ENCODE measurements around the gene SORCS2.

The SORCS2 gene

DNA sequence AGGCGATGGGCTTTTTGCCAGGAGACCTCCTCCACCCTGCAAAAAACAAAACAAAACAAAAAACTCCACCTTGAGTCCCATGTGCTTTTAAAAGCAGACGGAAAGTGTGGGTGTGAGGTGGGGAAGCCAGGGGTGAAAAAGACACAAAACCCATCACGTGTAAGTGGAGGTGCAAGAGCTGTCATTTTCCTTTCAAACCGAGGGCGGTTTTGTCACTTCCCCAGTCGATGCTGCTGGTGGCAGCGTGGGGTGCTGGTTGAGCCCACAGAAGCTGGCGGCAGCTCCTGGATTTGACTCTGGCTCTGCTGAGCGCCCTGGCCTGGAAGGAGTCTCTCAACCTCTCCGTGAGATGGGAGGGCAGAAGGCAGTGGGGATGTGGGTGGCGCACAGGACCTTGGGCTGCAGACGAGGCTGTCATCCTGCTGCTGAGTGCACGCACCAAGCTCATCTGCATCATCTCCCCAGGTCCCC, 132.3 kb downstream of the SORCS2 start:
- peak; percentile 23 for DNase-seq (ENCODE audit: low read depth)
- TF ChIP-seq POLR2A (IDR thresholded peaks at IDR 0.05; ENCODE audit: extremely low read depth, insufficient read length), result no peak
- TF ChIP-seq, protein P1, sequence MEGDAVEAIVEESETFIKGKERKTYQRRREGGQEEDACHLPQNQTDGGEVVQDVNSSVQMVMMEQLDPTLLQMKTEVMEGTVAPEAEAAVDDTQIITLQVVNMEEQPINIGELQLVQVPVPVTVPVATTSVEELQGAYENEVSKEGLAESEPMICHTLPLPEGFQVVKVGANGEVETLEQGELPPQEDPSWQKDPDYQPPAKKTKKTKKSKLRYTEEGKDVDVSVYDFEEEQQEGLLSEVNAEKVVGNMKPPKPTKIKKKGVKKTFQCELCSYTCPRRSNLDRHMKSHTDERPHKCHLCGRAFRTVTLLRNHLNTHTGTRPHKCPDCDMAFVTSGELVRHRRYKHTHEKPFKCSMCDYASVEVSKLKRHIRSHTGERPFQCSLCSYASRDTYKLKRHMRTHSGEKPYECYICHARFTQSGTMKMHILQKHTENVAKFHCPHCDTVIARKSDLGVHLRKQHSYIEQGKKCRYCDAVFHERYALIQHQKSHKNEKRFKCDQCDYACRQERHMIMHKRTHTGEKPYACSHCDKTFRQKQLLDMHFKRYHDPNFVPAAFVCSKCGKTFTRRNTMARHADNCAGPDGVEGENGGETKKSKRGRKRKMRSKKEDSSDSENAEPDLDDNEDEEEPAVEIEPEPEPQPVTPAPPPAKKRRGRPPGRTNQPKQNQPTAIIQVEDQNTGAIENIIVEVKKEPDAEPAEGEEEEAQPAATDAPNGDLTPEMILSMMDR (IDR thresholded peaks at IDR 0.05; ENCODE audit: low read depth, low read length), result no peak
- TF ChIP-seq, protein P2, sequence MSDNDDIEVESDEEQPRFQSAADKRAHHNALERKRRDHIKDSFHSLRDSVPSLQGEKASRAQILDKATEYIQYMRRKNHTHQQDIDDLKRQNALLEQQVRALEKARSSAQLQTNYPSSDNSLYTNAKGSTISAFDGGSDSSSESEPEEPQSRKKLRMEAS (IDR thresholded peaks at IDR 0.05; ENCODE audit: low read depth, low read length), result no peak
- TF ChIP-seq MYC (IDR thresholded peaks at IDR 0.05; ENCODE audit: low read depth, low read length), result no peak
- no peak overlapping the region for H3K4me3 ChIP-seq (ENCODE audit: low read depth, low read length)

DNA sequence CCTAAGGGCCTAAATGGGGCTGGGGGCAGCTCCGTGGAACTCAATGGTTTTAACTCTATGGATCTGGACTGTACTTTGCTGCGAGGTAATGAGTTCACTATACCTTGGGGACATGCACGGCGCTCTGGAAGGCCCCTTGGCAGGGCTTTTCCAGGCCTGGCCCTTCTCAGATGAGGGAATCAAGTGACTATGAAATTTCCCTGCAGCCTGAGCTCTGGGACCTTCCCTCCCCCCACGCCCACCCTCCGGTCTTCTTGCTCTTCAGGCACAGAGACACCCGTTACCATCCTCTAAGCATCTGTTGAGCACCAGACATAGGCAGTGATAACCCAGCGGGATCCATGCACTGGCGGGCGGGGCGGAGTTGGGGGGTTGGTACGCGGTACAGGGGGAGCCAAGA, 133.2 kb downstream of the SORCS2 start:
- no peak overlapping the region for H3K4me3 ChIP-seq (ENCODE audit: low read depth, low read length)
- TF ChIP-seq MYC (IDR thresholded peaks at IDR 0.05; ENCODE audit: low read depth, low read length) (no peak), POLR2A (IDR thresholded peaks at IDR 0.05; ENCODE audit: extremely low read depth, insufficient read length) (no peak)
- TF ChIP-seq, protein P1 (IDR thresholded peaks at IDR 0.05; ENCODE audit: low read depth, low read length), result no peak
- TF ChIP-seq, protein P2 (IDR thresholded peaks at IDR 0.05; ENCODE audit: low read depth, low read length), result no peak
- DNase-seq (ENCODE audit: low read depth), result no peak

DNA sequence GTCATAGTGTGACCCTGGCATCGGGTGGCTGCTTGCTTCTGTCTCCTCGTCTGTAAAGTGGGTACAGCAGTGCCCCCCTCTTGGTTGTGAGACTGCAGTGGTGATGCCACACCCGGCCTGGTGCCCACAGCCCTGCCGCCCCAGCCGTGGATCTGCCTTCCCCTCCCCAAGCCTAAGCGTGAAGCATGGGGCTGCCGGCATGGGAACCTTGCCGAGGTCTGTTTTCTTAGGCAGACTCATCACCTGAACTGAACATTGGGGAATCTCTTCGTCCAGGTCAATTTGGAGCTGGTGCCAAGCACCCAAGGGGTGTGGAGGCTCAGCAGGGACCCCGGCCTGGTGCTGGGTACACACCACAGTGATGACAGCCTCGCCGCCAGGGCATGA, 134.0 kb downstream of the SORCS2 start:
- H3K4me3 ChIP-seq (ENCODE audit: low read depth, low read length), result no peak overlapping the region
- TF ChIP-seq, protein P2 (IDR thresholded peaks at IDR 0.05; ENCODE audit: low read depth, low read length), result no peak
- TF ChIP-seq POLR2A (IDR thresholded peaks at IDR 0.05; ENCODE audit: extremely low read depth, insufficient read length) (no peak), MYC (IDR thresholded peaks at IDR 0.05; ENCODE audit: low read depth, low read length) (no peak)
- TF ChIP-seq, protein P1 (IDR thresholded peaks at IDR 0.05; ENCODE audit: low read depth, low read length), result no peak
- DNase-seq (ENCODE audit: low read depth), result no peak

DNA sequence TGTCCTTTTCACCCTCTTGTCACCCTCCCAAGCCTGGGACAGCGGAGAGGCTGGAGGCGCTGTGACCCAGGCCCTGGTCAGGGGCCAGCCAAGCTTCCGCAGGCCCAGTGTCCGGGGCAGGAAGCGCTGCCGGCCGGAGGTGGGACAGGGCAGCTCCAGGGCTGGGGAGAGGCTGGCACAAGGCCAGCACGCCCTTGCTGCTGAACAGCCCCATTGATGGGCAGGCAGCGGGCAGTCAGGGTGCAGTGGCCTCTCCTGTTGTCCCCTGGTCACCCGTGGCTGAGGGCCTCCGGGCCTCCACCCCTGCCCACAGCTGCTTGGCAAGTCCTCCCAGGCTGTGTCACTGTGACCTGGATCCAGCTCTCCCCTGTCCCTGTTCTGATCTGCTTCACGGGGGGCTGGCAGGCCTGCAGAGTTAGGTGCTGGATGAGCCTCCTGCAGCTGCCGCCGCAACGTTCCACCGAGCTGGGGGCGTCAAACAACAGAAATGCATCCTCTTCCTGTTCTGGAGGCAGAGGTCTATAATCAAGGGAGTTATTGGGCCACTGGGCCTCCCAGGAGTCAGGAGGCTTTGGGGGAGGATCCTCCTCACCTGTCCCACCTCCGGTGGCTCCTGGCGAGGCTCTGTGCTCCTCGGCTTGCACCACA, 134.5 kb downstream of the SORCS2 start:
- H3K4me3 ChIP-seq (ENCODE audit: low read depth, low read length), result no peak overlapping the region
- DNase-seq (ENCODE audit: low read depth), result no peak

DNA sequence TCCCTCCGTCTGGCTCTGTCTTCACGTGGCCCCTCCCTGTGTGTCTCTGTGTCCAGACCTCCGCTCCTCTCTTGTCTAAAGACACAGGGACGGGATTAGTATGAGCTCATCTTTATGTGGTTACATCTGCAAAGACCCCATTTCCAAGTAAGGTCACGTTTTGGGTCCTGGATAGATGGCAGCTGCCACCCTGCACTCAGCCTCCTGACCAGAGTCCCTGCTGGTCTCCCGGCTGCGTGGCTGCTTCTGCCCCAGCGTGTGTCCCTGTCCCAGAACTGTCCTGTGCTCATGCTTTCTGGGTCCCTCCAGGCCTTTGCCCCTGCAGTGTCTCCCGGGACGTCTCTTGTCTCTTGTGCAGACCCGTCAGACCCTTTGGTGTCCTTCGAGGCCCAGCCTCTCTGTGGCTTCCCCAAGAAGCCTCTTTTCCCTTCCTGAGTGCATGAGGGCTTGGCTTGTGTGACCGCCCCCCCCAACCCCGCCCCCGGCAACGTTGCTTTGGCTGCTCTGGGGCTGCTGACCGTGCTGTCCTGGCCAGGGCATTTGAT, 135.1 kb downstream of the SORCS2 start:
- TF ChIP-seq, protein P1 (IDR thresholded peaks at IDR 0.05; ENCODE audit: low read depth, low read length), result no peak
- TF ChIP-seq, protein P2 (IDR thresholded peaks at IDR 0.05; ENCODE audit: low read depth, low read length), result no peak
- TF ChIP-seq MYC (IDR thresholded peaks at IDR 0.05; ENCODE audit: low read depth, low read length) (no peak), POLR2A (IDR thresholded peaks at IDR 0.05; ENCODE audit: extremely low read depth, insufficient read length) (no peak)
- H3K4me3 ChIP-seq (ENCODE audit: low read depth, low read length), result no peak overlapping the region
- peak; percentile 19 for DNase-seq (ENCODE audit: low read depth)

More for the DNA sequence above, 134.5 kb downstream of the SORCS2 start:
- no peak for TF ChIP-seq MYC (IDR thresholded peaks at IDR 0.05; ENCODE audit: low read depth, low read length)
- TF ChIP-seq, protein P2 (IDR thresholded peaks at IDR 0.05; ENCODE audit: low read depth, low read length), result no peak
- TF ChIP-seq POLR2A (IDR thresholded peaks at IDR 0.05; ENCODE audit: extremely low read depth, insufficient read length), result no peak
- TF ChIP-seq, protein P1 (IDR thresholded peaks at IDR 0.05; ENCODE audit: low read depth, low read length), result no peak
